Subcutaneous abdominal adipose tissue (tissue), 5 donors: ENCODE results near the gene NUMB.
"Not testable (repeated sequence)": the region's sequence is repeated elsewhere in the genome, so short reads cannot be mapped to it uniquely, and the experiment has no call there.

ENCODE experiments used
- H3K27ac ChIP-seq: one replicate; pipeline ENCODE4 v1.7.0; 2013; ENCODE audit warnings: low read depth, mild to moderate bottlenecking, inconsistent platforms, low read length, moderate library complexity
- H3K27me3 ChIP-seq, 5 donors: one replicate each; pipeline ENCODE4 v1.7.0; 2013; ENCODE audit warnings: low read length in 5 of 5, inconsistent platforms in 1 of 5; ENCODE audit not compliant: control insufficient read depth in 5 of 5, insufficient read depth in 4 of 5
- H3K36me3 ChIP-seq, 5 donors: one replicate each; pipeline ENCODE4 v1.7.0; 2013; ENCODE audit warnings: low read length in 5 of 5; ENCODE audit not compliant: control insufficient read depth in 5 of 5, insufficient read depth in 5 of 5
- H3K4me1 ChIP-seq, 5 donors: one replicate each; pipeline ENCODE4 v1.7.0; 2013; ENCODE audit warnings: low read length in 5 of 5, mild to moderate bottlenecking in 3 of 5, moderate library complexity in 1 of 5; ENCODE audit not compliant: control insufficient read depth in 5 of 5, insufficient read depth in 5 of 5
- H3K4me3 ChIP-seq, 5 donors: one replicate each; pipeline ENCODE4 v1.7.0; 2013; ENCODE audit warnings: low read length in 5 of 5, low read depth in 1 of 5
- H3K9ac ChIP-seq, 5 donors: one replicate each; pipeline ENCODE4 v1.7.0; 2013; ENCODE audit warnings: low read length in 5 of 5, mild to moderate bottlenecking in 4 of 5, moderate library complexity in 3 of 5
- H3K9me3 ChIP-seq, 5 donors: one replicate each; pipeline ENCODE4 v1.7.0; 2013; ENCODE audit warnings: low read length in 5 of 5; ENCODE audit not compliant: control insufficient read depth in 5 of 5
- donor health status: healthy.
- donor health status: healthy.
- donor health status: healthy.
- donor health status: healthy.
- donor health status: healthy.

The NUMB gene

DNA sequence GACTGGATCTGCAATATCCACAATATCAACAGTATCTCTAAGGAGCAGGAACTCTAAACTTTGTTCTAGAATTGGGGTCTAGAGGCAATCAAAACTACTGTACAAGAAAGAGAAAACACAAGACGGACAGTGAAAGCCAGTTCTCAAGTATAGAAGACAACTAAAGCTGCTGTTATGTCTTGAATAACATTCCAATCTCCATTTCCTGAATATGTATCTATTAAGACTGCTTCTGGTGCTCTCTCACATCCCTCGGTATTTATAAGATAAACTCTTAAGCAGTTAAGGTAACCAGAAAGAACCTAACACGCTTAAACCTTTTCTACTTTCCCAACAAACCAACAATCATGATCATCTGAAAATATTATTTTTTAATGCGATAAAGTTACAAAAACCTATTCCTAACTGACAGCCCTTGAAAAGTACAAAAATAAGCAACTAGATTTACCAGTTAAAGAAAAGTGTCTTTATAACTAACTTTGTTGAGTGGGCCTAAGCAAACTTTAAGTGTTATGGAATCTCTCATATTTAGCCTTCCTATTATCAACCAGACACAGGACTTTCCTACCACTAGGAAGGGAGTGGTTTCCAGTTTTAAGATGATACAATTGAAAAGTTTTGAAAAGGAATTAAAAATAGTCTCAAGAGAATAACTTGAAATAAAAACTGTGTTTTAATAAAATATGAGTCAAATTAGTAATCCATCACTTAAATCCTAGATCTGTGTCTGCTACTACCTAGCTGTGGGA, 30.7 kb downstream of the NUMB start:
- Histone ChIP-seq H3K27me3 (no peaks in the 10 kb centered on the region), H3K9me3 (no peaks in the 10 kb centered on the region), H3K36me3 (no peaks in the 10 kb centered on the region), H3K9ac (no peak overlapping the region), H3K4me1 (peaks cover 0 to 23% (median 18%) of the 10 kb centered on the region in 5 donors), H3K27ac (peak overlapping the region; percentile 8), H3K4me3 (no peak overlapping the region)

DNA sequence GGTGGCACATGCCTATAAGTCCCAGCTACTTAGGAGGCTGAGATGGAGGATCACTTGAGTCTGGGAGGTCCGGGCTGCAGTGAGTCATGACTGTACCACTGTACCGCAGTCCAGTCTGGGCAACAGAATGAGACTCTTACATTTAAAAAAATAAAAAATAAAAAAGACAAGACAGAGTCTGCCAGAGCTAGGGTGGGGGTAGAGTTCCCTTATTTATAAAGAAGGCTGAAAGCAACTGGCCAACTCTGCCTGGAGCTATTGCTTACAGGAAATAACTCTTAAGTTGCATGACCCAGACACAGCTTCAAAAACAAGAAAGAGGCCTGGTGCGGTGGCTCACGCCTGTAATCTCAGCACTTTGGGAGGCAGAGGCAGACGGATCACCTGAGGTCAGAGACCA, 31.5 kb downstream of the NUMB start:
- Histone ChIP-seq H3K36me3 (no peaks in the 10 kb centered on the region), H3K27me3 (no peaks in the 10 kb centered on the region), H3K9me3 (no peaks in the 10 kb centered on the region), H3K4me3 (no peak overlapping the region), H3K4me1 (peaks cover 0 to 23% (median 19%) of the 10 kb centered on the region in 5 donors), H3K9ac (no peak overlapping the region), H3K27ac (peak overlapping the region; percentile 8)

DNA sequence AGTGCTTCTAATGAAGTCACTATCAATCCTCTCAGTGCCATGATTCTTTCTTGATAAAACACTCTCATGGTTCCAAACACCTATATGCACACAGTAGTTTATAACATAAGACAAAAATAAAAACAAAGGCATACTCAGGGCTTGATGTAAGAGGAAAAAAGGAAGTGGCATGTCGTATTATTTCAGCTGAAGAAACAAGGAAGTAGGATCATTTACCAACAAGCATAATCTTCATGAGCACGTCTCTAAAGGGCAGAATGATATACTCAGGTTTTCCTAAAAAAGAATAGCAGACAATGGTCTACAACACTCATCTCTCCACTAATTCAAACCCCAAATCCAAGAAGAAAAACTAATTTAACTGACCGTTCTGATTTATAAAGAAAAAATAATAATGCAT, 33.9 kb downstream of the NUMB start:
- peaks cover 0 to 9% (median 7%) of the 10 kb centered on the region in 5 donors for H3K36me3 ChIP-seq
- no peaks in the 10 kb centered on the region for H3K9me3 ChIP-seq
- H3K9ac ChIP-seq: peak overlapping the region in 1 of 5 donors; percentile 4
- H3K4me3 ChIP-seq: no peak overlapping the region
- H3K4me1 ChIP-seq: peaks cover 0 to 23% (median 19%) of the 10 kb centered on the region in 5 donors
- no peaks in the 10 kb centered on the region for H3K27me3 ChIP-seq
- H3K27ac ChIP-seq: no peak overlapping the region

DNA sequence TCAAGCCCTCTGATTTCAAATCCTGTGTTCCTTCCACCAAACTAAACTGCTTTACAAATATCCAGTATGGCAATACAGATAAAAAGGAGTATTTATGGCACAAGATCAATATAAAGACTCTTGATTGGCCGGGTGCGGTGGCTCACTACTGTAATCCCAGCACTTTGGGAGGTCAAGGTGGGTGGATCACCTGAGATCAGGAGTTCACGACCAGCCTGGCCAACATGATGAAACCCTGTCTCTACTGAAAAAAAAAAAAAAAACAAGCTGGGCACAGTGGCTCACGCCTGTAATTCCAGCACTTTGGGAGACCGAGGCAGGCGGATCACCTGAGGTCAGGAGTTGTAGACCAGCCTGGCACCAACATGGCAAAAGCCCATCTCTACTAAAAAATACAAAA, 35.3 kb downstream of the NUMB start:
- H3K9me3 ChIP-seq, H3K4me3 ChIP-seq, H3K36me3 ChIP-seq, H3K9ac ChIP-seq, H3K27ac ChIP-seq, H3K27me3 ChIP-seq: not testable (repeated sequence)
- H3K4me1 ChIP-seq: peaks cover 0 to 22% (median 18%) of the 10 kb centered on the region in 5 donors

DNA sequence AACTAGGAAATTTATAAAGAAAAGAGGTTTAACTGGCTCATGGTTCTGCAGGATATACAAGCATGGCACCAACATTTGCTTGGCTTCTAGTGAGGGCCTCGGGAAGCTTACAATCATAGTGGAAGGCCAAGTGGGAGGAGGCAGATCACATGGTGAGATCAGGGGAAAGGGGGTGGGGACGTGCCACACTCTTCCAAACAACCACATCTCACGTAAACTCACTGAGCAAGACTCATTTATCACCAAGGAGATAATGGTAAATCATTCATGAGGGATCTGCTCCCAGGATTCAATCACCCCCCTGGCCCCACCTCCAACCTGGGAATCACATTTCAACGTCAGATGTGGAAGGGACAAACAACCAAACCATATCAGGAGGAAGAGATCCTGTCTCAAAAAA, 35.8 kb downstream of the NUMB start:
- no peak overlapping the region for H3K27ac ChIP-seq

DNA sequence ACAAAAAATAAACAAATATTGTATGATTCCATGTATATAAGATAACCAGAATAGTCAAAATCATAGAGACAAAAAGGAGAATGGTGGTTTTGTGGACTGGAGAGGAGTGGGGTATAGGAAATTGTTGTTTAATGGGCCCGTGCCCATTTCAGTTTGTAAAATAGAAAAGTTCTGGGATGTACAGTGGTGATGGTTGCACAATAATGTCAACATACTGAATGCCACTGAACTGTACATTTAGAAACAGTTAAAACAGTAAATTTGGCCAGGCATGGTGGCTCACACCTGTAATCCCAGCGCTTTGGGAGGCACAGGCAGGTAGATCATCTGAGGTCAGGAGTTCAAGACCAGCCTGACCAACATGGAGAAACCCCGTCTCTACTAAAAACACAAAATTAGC, 40.1 kb downstream of the NUMB start:
- H3K9me3 ChIP-seq: peaks cover 0 to 4% (median 0%) of the 10 kb centered on the region in 5 donors
- H3K9ac ChIP-seq: no peak overlapping the region
- no peaks in the 10 kb centered on the region for H3K27me3 ChIP-seq
- H3K27ac ChIP-seq: no peak overlapping the region
- H3K36me3 ChIP-seq: peaks cover 0 to 13% (median 13%) of the 10 kb centered on the region in 5 donors
- no peak overlapping the region for H3K4me3 ChIP-seq
- H3K4me1 ChIP-seq: peaks cover 0 to 10% (median 3%) of the 10 kb centered on the region in 5 donors

More for the DNA sequence above, 35.8 kb downstream of the NUMB start:
- Histone ChIP-seq H3K36me3 (peaks cover 0 to 9% (median 7%) of the 10 kb centered on the region in 5 donors), H3K4me3 (no peak overlapping the region), H3K9ac (no peak overlapping the region), H3K4me1 (peaks cover 0 to 18% (median 12%) of the 10 kb centered on the region in 5 donors), H3K9me3 (no peaks in the 10 kb centered on the region), H3K27me3 (no peaks in the 10 kb centered on the region)

DNA sequence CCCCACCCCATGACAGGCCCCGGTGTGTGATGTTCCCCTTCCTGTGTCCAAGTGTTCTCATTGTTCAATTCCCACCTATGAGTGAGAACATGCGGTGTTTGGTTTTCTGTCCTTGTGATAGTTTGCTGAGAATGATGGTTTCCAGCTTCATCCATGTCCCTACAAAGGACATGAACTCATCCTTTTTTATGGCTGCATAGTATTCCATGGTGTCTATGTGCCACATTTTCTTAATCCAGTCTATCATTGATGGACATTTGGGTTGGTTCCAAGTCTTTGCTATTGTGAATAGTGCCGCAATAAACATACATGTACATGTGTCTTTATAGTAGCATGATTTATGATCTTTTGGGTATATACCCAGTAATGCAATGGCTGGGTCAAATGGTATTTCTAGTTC, 52.1 kb downstream of the NUMB start:
- H3K4me1 ChIP-seq, H3K4me3 ChIP-seq, H3K9ac ChIP-seq, H3K27me3 ChIP-seq, H3K9me3 ChIP-seq, H3K27ac ChIP-seq: not testable (repeated sequence)
- peaks cover 6 to 11% (median 7%) of the 10 kb centered on the region in 5 donors for H3K36me3 ChIP-seq

DNA sequence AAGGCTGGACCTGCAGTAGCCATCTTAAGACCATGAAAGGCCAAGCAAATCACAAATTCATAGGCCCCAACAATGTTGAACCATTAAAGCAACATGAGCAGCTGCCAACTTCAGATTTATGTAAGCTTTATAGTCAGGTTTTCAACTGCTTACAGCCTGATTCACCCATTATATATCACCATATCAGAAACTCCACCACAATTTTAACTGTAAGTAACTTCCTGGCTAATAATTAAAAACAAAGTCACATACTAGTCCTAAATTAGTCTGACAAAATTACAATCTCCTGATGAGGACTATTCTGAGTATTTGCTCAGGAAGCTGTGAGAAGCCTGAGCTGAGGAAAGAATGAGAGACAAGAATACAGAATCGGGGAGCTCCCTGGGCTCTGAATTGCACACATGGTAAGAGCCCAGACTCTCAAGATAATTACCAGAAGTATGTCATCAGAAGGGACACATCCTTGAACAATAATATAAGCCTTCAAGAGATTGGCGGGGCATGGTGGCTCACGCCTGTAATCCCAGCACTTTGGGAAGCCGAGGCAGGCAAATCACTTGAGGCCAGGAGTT, 55.1 kb downstream of the NUMB start:
- Histone ChIP-seq H3K27ac (no peak overlapping the region), H3K27me3 (no peaks in the 10 kb centered on the region), H3K9ac (no peak overlapping the region), H3K4me1 (peaks cover 0 to 6% (median 5%) of the 10 kb centered on the region in 5 donors), H3K9me3 (no peaks in the 10 kb centered on the region), H3K4me3 (no peak overlapping the region), H3K36me3 (peaks cover 0 to 3% (median 0%) of the 10 kb centered on the region in 5 donors)

DNA sequence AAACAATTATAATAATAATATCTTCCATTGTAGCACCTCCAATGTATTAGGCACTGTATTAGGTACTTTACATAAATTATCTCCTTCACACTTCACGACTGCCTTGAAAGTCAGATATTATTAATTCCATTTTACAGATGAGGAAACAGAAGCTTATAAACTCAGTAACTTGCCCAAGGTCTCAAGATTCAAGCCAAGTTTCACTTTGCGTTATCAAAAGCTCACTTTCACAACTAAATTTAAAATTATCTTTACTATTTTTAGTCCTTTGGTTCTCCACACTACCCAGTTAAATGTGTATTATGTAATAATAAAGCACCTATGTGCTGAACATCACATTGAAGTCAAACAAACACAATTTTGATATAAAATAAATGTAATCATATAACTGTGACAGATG, 55.8 kb downstream of the NUMB start:
- H3K4me3 ChIP-seq: no peak overlapping the region
- H3K9ac ChIP-seq: no peak overlapping the region
- H3K4me1 ChIP-seq: peaks cover 0 to 6% (median 5%) of the 10 kb centered on the region in 5 donors
- peaks cover 0 to 3% (median 0%) of the 10 kb centered on the region in 5 donors for H3K36me3 ChIP-seq
- no peak overlapping the region for H3K27ac ChIP-seq
- no peaks in the 10 kb centered on the region for H3K27me3 ChIP-seq
- H3K9me3 ChIP-seq: no peaks in the 10 kb centered on the region

DNA sequence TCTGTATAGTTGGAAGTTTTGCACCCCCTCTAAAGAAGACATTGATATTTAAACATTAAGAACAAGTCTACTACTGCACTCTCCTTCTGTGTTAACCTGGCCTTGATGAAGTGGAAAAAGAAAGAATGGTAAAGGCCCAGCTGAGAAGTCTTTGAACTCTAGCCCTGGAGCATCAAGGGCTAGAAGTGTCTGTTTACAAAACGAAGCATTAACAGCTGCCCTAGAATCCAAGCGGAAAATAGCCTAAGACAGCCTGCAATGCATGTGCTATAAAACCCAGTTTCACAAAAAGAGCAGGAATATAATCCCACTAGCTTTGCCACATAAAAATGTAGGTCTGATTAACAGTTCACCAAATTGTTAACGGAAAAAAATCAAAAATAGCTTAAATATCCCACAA, 60.5 kb downstream of the NUMB start:
- no peak overlapping the region for H3K9ac ChIP-seq
- H3K9me3 ChIP-seq: no peaks in the 10 kb centered on the region
- no peak overlapping the region for H3K4me3 ChIP-seq
- H3K27ac ChIP-seq: no peak overlapping the region
- H3K27me3 ChIP-seq: no peaks in the 10 kb centered on the region
- peaks cover 0 to 2% (median under 1%) of the 10 kb centered on the region in 5 donors for H3K4me1 ChIP-seq
- H3K36me3 ChIP-seq: peaks cover 0 to 3% (median 0%) of the 10 kb centered on the region in 5 donors
